Measurements from ENCODE around the gene OOSP4B. TPM values are rescaled to one million over a fixed set of nuclear protein-coding genes. Genes with fewer than 3 reads are reported as not detected.

The OOSP4B gene
- total and polyA plus RNA-seq, 2 of the 4 experiments (the other 2 are of a cell fraction) = not detected

DNA sequence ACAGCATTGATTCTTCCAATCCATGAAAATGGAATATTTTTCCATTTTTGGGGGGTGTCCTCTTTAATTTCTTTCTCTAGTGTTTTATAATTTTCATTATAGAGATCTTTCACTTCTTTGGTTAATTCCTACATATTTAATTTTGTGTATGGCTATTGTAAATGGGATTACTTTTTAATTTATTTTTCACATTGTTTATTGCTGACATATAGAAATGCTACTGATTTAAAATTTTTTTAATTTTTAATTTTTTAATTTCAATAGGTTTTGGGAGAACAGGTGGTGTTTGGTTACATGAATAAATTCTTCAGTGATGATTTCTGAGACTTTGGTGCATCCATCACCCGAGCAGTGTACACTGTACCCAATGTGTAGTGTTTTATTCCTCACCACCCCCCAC, 26.6 kb upstream of the OOSP4B start:
- no peak for DNase-seq
- H3K56ac ChIP-seq (ENCODE audit: extremely low read depth, insufficient read depth, low read length) = no peak overlapping the region
- TF ChIP-seq, protein P1, sequence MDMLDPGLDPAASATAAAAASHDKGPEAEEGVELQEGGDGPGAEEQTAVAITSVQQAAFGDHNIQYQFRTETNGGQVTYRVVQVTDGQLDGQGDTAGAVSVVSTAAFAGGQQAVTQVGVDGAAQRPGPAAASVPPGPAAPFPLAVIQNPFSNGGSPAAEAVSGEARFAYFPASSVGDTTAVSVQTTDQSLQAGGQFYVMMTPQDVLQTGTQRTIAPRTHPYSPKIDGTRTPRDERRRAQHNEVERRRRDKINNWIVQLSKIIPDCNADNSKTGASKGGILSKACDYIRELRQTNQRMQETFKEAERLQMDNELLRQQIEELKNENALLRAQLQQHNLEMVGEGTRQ (IDR thresholded peaks at IDR 0.05; ENCODE audit: low read depth, low read length) = no peak
- TF ChIP-seq RFX5 (IDR thresholded peaks at IDR 0.05; ENCODE audit: low read depth, low read length) (no peak), RAD21 (IDR thresholded peaks at IDR 0.05; ENCODE audit: low read length) (no peak), BHLHE40 (IDR thresholded peaks at IDR 0.05; ENCODE audit: low read depth, low read length) (no peak), RCOR1 (IDR thresholded peaks at IDR 0.05; ENCODE audit: insufficient replicate concordance, low read length) (no peak), SMC3 (IDR thresholded peaks at IDR 0.05; ENCODE audit: low read depth, low read length) (no peak), NFE2L2 (IDR thresholded peaks at IDR 0.05; ENCODE audit: low read depth, low read length) (no peak), CHD1 (IDR thresholded peaks at IDR 0.05; ENCODE audit: low read depth, low read length) (no peak), MXI1 (IDR thresholded peaks at IDR 0.05; ENCODE audit: borderline replicate concordance, low read depth, low read length) (no peak), FOS (IDR thresholded peaks at IDR 0.05; ENCODE audit: low read depth, low read length) (no peak), MAZ (IDR thresholded peaks at IDR 0.05; ENCODE audit: borderline replicate concordance, low read depth, low read length) (no peak), POLR2A (IDR thresholded peaks at IDR 0.05; ENCODE audit: low read depth, low read length) (no peak)
- TF ChIP-seq, protein P2, sequence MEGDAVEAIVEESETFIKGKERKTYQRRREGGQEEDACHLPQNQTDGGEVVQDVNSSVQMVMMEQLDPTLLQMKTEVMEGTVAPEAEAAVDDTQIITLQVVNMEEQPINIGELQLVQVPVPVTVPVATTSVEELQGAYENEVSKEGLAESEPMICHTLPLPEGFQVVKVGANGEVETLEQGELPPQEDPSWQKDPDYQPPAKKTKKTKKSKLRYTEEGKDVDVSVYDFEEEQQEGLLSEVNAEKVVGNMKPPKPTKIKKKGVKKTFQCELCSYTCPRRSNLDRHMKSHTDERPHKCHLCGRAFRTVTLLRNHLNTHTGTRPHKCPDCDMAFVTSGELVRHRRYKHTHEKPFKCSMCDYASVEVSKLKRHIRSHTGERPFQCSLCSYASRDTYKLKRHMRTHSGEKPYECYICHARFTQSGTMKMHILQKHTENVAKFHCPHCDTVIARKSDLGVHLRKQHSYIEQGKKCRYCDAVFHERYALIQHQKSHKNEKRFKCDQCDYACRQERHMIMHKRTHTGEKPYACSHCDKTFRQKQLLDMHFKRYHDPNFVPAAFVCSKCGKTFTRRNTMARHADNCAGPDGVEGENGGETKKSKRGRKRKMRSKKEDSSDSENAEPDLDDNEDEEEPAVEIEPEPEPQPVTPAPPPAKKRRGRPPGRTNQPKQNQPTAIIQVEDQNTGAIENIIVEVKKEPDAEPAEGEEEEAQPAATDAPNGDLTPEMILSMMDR (conservative IDR thresholded peaks at IDR 0.05; ENCODE audit: low read depth, low read length) = no peak
- no peak overlapping the region for H3K4me2 ChIP-seq (ENCODE audit: low read depth, low read length)
- no peaks in the 10 kb centered on the region for H3K27me3 ChIP-seq (ENCODE audit: control insufficient read depth, insufficient read depth, low read length)
- intact Hi-C loops (cut with micrococcal nuclease) = no loop called here
- H3K23ac ChIP-seq (ENCODE audit: low read depth, low read length) = no peak overlapping the region
- no peak overlapping the region for H2AK9ac ChIP-seq (replicated peaks; ENCODE audit: low read depth, low read length, poor library complexity)
- H2BK120ac ChIP-seq (ENCODE audit: low read depth, low read length) = no peak overlapping the region
- no peaks in the 10 kb centered on the region for H3K36me3 ChIP-seq (ENCODE audit: control insufficient read depth, insufficient read depth, low read length)
- no TSS peak for BruUV-seq (replicated peaks)
- CTCF ChIA-PET = no interaction called here
- no peak overlapping the region for H4K8ac ChIP-seq (ENCODE audit: low read depth in 2 of 2, low read length in 2 of 2)
- H2BK20ac ChIP-seq (ENCODE audit: low read depth, low read length) = no peak overlapping the region
- H3K79me1 ChIP-seq (ENCODE audit: low read depth in 1 of 2, low read length in 2 of 2) = no peaks in the 10 kb centered on the region
- no peaks in the 10 kb centered on the region for H3K4me1 ChIP-seq (ENCODE audit: control insufficient read depth, insufficient read depth, low read length)
- no peak overlapping the region for H2BK15ac ChIP-seq (ENCODE audit: low read depth, low read length)
- in situ Hi-C loops (cut with MboI; ENCODE audit: low sequenced_read_pairs) = no loop called here
- H3K27ac ChIP-seq (ENCODE audit: insufficient read depth, low read length) = no peak overlapping the region
- H3K9me3 ChIP-seq (ENCODE audit: control insufficient read depth, insufficient read depth, low read length) = no peaks in the 10 kb centered on the region; the same call in 1 of the 2 replicates
- H4K5ac ChIP-seq (ENCODE audit: low read depth, low read length) = no peak overlapping the region
- dilution Hi-C loops (cut with HindIII; ENCODE audit: low sequenced_read_pairs, unreplicated experiment) = no loop called here
- ATAC-seq (ENCODE audit: low read depth) = no peak
- no peak overlapping the region for H2BK5ac ChIP-seq (ENCODE audit: low read depth, low read length, poor library complexity, severe bottlenecking)
- H3K18ac ChIP-seq (ENCODE audit: low read depth, low read length) = no peak overlapping the region
- H4K91ac ChIP-seq (ENCODE audit: insufficient read depth, low read depth, low read length) = no peak overlapping the region
- H2AFZ ChIP-seq (replicated peaks; ENCODE audit: low read length, poor library complexity) = no peak overlapping the region
- no peak overlapping the region for H3K4me3 ChIP-seq (ENCODE audit: insufficient read depth, low read depth, low read length)
- POLR2A ChIA-PET (ENCODE audit: unreplicated experiment) = no interaction called here
- no peak overlapping the region for H3K14ac ChIP-seq (replicated peaks; ENCODE audit: low read depth, low read length)
- H3K9ac ChIP-seq (ENCODE audit: low read depth, low read length) = no peak overlapping the region
- H4K20me1 ChIP-seq (ENCODE audit: insufficient read depth, low read length) = no peaks in the 10 kb centered on the region
- WGBS, 2 experiments (ENCODE audit: extremely low coverage in 2 of 2, insufficient read length in 1 of 2) = no CpG with 5 or more reads among the region's 1 CpG
- no peak overlapping the region for H3K4ac ChIP-seq (ENCODE audit: low read depth, low read length)
- no peaks in the 10 kb centered on the region for H3K9me1 ChIP-seq (ENCODE audit: insufficient read depth, low read length)
- no peak overlapping the region for H2AK5ac ChIP-seq (ENCODE audit: low read depth, low read length)
